Bronchial epithelial cell (primary cell): Measurements from ENCODE around the gene ALPL. TPM values are rescaled to one million over a fixed set of nuclear protein-coding genes. Genes with fewer than 3 reads are reported as not detected.

Experiments used
- DNase-seq: peaks from one replicate; pipeline ENCODE4 v3.0.0-alpha.2; 2010; ENCODE audit warnings: low read depth
- FAIRE-seq: peaks from 2 replicates; lab custom pipeline; 2011; peaks lifted over from hg19 to GRCh38; lab: Jason Lieb, UNC
- H3K27me3 ChIP-seq: 2 replicates; pipeline ENCODE4 v1.5.1; 2011; ENCODE audit warnings: low read length; ENCODE audit not compliant: control insufficient read depth, insufficient read depth
- H3K36me3 ChIP-seq: 2 replicates; pipeline ENCODE4 v1.5.1; 2011; ENCODE audit warnings: low read length; ENCODE audit not compliant: control insufficient read depth, insufficient read depth
- H3K4me3 ChIP-seq: 2 replicates; pipeline ENCODE4 v1.5.1; 2011; ENCODE audit warnings: mild to moderate bottlenecking, low read depth, low read length, control low read depth
- total RNA-seq: library from RNA; depleted of rRNA; stranded (reverse); fragments of >200 nt; gene quantifications from 2 replicates; pipeline ENCODE4 v1.2.1, GENCODE V29; 2014
- TF ChIP-seq, protein P1 (sequence below): IDR thresholded peaks from 2 replicates; pipeline ENCODE4 v1.5.1; 2011; ENCODE audit warnings: mild to moderate bottlenecking, moderate library complexity, low read length, control low read depth, inconsistent platforms; ENCODE audit not compliant: insufficient read depth, severe bottlenecking

The ALPL gene
- total RNA-seq, 1 donor from 2014 or later = not detected

DNA sequence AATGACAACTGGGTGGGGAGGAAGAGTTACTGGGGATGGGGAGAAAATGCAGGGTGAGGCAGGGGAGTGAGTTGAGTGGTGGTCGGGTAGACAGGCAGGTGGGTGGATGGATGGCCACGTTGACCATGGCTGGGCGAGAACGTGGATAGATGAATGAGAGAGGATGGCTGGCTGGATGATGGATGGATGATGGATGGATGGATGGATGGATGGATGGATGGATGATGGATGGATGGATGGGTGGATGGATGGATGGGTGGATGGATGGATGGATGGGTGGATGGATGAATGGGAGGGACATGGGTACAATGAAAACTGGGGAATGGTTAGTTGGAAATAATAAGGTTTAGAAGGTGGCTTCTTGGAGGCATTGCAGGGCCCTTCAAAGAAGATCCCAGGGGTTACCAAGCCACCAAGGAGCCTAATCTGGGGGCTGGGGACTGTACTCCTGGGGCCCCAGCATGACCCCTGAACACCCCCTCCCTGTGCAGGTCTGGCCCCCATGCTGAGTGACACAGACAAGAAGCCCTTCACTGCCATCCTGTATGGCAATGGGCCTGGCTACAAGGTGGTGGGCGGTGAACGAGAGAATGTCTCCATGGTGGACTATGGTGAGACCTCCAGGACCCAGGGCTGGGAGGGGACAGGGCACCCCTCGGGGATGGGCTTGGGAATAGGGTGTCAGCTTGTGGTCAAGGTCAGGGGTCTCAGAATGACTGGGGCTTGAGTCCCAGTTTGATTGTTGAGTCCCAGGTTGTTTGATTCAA, 67.0 kb downstream of the ALPL start:
- Histone ChIP-seq H3K4me3 (no peak overlapping the region), H3K36me3 (no peaks in the 10 kb centered on the region), H3K27me3 (no peaks in the 10 kb centered on the region)
- DNase-seq = no peak
- TF ChIP-seq, protein P1, sequence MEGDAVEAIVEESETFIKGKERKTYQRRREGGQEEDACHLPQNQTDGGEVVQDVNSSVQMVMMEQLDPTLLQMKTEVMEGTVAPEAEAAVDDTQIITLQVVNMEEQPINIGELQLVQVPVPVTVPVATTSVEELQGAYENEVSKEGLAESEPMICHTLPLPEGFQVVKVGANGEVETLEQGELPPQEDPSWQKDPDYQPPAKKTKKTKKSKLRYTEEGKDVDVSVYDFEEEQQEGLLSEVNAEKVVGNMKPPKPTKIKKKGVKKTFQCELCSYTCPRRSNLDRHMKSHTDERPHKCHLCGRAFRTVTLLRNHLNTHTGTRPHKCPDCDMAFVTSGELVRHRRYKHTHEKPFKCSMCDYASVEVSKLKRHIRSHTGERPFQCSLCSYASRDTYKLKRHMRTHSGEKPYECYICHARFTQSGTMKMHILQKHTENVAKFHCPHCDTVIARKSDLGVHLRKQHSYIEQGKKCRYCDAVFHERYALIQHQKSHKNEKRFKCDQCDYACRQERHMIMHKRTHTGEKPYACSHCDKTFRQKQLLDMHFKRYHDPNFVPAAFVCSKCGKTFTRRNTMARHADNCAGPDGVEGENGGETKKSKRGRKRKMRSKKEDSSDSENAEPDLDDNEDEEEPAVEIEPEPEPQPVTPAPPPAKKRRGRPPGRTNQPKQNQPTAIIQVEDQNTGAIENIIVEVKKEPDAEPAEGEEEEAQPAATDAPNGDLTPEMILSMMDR = no peak
- peak; percentile 43 for FAIRE-seq

DNA sequence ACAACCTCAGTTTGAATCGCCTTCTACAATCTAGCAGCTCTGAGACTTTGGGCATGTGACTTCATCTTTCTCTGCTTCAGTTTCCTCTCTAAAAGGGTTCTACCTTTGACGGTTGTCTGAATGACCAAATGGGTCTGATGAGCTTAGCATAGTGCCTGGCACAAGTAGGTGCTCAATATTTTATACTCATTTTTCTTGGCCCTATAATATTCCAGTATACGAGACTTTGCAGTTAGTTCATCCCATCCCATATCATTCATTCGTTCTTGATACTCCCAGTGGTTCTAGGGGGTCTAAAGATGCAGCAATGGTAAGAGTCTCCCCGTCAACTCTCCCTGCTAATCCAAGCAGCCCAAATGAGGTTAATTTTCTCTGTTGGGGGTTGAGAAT, 67.6 kb downstream of the ALPL start:
- TF ChIP-seq, protein P1 = no peak
- no peak for FAIRE-seq
- Histone ChIP-seq H3K27me3 (no peaks in the 10 kb centered on the region), H3K36me3 (no peaks in the 10 kb centered on the region), H3K4me3 (no peak overlapping the region)
- no peak for DNase-seq

DNA sequence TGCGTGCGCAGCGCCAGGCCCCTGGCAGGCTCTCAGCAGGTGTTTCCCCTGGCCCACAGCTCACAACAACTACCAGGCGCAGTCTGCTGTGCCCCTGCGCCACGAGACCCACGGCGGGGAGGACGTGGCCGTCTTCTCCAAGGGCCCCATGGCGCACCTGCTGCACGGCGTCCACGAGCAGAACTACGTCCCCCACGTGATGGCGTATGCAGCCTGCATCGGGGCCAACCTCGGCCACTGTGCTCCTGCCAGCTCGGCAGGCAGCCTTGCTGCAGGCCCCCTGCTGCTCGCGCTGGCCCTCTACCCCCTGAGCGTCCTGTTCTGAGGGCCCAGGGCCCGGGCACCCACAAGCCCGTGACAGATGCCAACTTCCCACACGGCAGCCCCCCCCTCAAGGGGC, 68.1 kb downstream of the ALPL start:
- DNase-seq (no peak), FAIRE-seq (no peak)
- no peaks in the 10 kb centered on the region for H3K27me3 ChIP-seq
- H3K4me3 ChIP-seq = no peak overlapping the region
- H3K36me3 ChIP-seq = no peaks in the 10 kb centered on the region
- TF ChIP-seq, protein P1 = no peak

- Histone ChIP-seq H3K4me3 (no peak overlapping the region), H3K27me3 (no peaks in the 10 kb centered on the region), H3K36me3 (no peaks in the 10 kb centered on the region)
- DNase-seq = no peak
- TF ChIP-seq, protein P1 = no peak
- no peak for FAIRE-seq
Observed at GRCh38 chr1:21577933-21578332, 68.7 kb downstream of the ALPL start.

GRCh38 chr1:21579791-21580190, 70.6 kb downstream of the ALPL start:
- H3K27me3 ChIP-seq = peaks cover 2% of the 10 kb centered on the region
- H3K36me3 ChIP-seq = no peaks in the 10 kb centered on the region
- FAIRE-seq (no peak), DNase-seq (peak; percentile 40)
- TF ChIP-seq, protein P1 = no peak
- no peak overlapping the region for H3K4me3 ChIP-seq

GRCh38 chr1:21584096-21584495, 74.9 kb downstream of the ALPL start:
- Histone ChIP-seq H3K27me3 (peaks cover 2% of the 10 kb centered on the region), H3K4me3 (no peak overlapping the region), H3K36me3 (no peaks in the 10 kb centered on the region)
- DNase-seq (no peak), FAIRE-seq (no peak)
- TF ChIP-seq, protein P1 = no peak
